ENCODE data around the gene PARP1. TPM values are rescaled to one million over a fixed set of nuclear protein-coding genes. Genes with fewer than 3 reads are reported as not detected.

The PARP1 gene
- total RNA-seq, 1 experiment from 2014 or later: 213 TPM

DNA sequence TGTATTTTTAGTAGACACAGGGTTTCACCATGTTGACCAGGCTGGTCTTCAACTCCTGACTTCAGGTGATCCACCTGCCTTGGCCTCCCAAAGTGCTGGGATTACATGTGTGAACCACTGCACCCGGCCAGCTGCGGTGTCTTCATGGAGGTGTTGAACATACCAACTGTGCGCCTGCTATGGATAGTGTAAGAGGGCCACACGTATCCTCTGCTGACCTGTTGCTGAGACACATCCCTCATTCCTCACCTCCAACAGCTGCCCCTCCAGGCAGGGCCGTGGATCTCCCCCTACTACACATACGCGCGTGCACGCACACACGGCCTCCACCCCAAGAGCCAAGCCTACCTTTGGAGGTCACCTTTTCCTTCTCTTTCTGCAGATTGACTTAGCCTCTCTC lies 48.0 kb upstream of the PARP1 start:
- intact Hi-C loops (cut with micrococcal nuclease): no loop called here
- TF ChIP-seq, protein P1, sequence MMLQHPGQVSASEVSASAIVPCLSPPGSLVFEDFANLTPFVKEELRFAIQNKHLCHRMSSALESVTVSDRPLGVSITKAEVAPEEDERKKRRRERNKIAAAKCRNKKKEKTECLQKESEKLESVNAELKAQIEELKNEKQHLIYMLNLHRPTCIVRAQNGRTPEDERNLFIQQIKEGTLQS (IDR thresholded peaks at IDR 0.05): no peak
- TF ChIP-seq, protein P2, sequence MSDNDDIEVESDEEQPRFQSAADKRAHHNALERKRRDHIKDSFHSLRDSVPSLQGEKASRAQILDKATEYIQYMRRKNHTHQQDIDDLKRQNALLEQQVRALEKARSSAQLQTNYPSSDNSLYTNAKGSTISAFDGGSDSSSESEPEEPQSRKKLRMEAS (IDR thresholded peaks at IDR 0.05): no peak
- no peak for TF ChIP-seq FOSL1 (IDR thresholded peaks at IDR 0.05; ENCODE audit: low read depth)
- TF ChIP-seq ELF1 (IDR thresholded peaks at IDR 0.05; ENCODE audit: borderline replicate concordance, low read depth): no peak
- no peak for TF ChIP-seq EZH2phosphoT487 (IDR thresholded peaks at IDR 0.05; ENCODE audit: borderline replicate concordance)
- TF ChIP-seq ZFX (IDR thresholded peaks at IDR 0.05): no peak
- TF ChIP-seq CBX3 (IDR thresholded peaks at IDR 0.05; ENCODE audit: low read depth): no peak
- no peak for TF ChIP-seq POLR2AphosphoS5 (IDR thresholded peaks at IDR 0.05; ENCODE audit: low read depth, low read length)
- TF ChIP-seq YY1 (IDR thresholded peaks at IDR 0.05; ENCODE audit: extremely low read depth, insufficient replicate concordance, low read depth, low read length): no peak
- no peak for TF ChIP-seq EGR1 (IDR thresholded peaks at IDR 0.05; ENCODE audit: low read depth)
- no peak for TF ChIP-seq EZH2 (IDR thresholded peaks at IDR 0.05)
- TF ChIP-seq TCF7L2 (IDR thresholded peaks at IDR 0.05; ENCODE audit: borderline replicate concordance, extremely low read depth, insufficient read depth, insufficient read length): no peak
- TF ChIP-seq JUND (IDR thresholded peaks at IDR 0.05): no peak
- TF ChIP-seq, protein P3, sequence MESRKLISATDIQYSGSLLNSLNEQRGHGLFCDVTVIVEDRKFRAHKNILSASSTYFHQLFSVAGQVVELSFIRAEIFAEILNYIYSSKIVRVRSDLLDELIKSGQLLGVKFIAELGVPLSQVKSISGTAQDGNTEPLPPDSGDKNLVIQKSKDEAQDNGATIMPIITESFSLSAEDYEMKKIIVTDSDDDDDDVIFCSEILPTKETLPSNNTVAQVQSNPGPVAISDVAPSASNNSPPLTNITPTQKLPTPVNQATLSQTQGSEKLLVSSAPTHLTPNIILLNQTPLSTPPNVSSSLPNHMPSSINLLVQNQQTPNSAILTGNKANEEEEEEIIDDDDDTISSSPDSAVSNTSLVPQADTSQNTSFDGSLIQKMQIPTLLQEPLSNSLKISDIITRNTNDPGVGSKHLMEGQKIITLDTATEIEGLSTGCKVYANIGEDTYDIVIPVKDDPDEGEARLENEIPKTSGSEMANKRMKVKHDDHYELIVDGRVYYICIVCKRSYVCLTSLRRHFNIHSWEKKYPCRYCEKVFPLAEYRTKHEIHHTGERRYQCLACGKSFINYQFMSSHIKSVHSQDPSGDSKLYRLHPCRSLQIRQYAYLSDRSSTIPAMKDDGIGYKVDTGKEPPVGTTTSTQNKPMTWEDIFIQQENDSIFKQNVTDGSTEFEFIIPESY (IDR thresholded peaks at IDR 0.05; ENCODE audit: extremely low read depth, insufficient replicate concordance, low read length): no peak
- DNase-seq (ENCODE audit: low read depth, low spot score) (no peak), ATAC-seq (no peak)
- ChIA-PET POLR2A (no interaction called here), CTCF (no interaction called here), RAD21 (ENCODE audit: low non-redundant PET in 1 of 2, low total read pairs in 2 of 2, uncharacterized antibody in 2 of 2, unreplicated experiment in 2 of 2) (no interaction called here)
- H3K9ac ChIP-seq (ENCODE audit: low read length): no peak overlapping the region
- H3K9me3 ChIP-seq (ENCODE audit: control insufficient read depth in 1 of 2, insufficient read depth in 1 of 2, low read depth in 1 of 2, low read length in 2 of 2): no peaks in the 10 kb centered on the region; a peak in 1 of 4 replicates
- no peaks in the 10 kb centered on the region for H4K20me1 ChIP-seq (ENCODE audit: insufficient read depth)
- no peaks in the 10 kb centered on the region for H3K4me1 ChIP-seq (ENCODE audit: control insufficient read depth in 1 of 2, insufficient read depth in 2 of 2, low read length in 2 of 2)
- no peaks in the 10 kb centered on the region for H3K79me2 ChIP-seq (ENCODE audit: insufficient read depth, low read length)
- H2AFZ ChIP-seq (ENCODE audit: low read depth, low read length, poor library complexity, severe bottlenecking): no peak overlapping the region
- no peaks in the 10 kb centered on the region for H3K27me3 ChIP-seq (ENCODE audit: insufficient read depth, low read length)
- no peak overlapping the region for H3K4me3 ChIP-seq (replicated peaks in 1 of 2; ENCODE audit: low read depth in 1 of 2, low read length in 2 of 2)
- H3K27ac ChIP-seq (ENCODE audit: low read depth, low read length): no peak overlapping the region
- no TSS peak for BruUV-seq (replicated peaks)
- H3K36me3 ChIP-seq (ENCODE audit: control insufficient read depth in 1 of 2, insufficient read depth in 2 of 2, low read length in 2 of 2): no peaks in the 10 kb centered on the region
- H3K9me2 ChIP-seq (ENCODE audit: insufficient read depth): no peaks in the 10 kb centered on the region
- no peak overlapping the region for H3K4me2 ChIP-seq (ENCODE audit: low read length)

Data from HCT116 (cell line).